Measurements from ENCODE around the gene LEMD1.
"Not testable (repeated sequence)": the region's sequence is repeated elsewhere in the genome, so short reads cannot be mapped to it uniquely, and the experiment has no call there.

The LEMD1 gene

DNA sequence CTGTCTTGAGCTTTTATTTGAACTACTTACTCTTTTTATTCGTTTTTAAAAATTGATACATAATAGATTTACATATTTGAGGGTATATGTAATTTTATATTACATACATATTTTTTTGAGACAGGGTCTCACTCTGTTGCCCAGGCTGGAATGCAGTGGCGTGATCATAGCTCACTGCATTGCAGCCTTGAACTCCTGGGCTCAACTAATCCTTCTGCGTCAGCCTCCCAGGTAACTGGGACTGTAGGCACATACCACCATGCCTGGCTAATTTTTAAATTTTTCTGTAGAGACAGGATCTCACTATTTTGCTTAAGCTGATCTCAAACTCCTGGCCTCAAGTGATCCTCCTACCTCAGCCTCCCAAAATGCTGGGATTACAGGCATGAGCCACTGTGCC is 38.9 kb downstream of the LEMD1 start:
- in situ Hi-C loops (cut with HindIII; ENCODE audit: low sequenced_read_pairs): loop anchor here (5.0 kb wide), 1 partner anchor 106 kb away; no protein-coding TSS in a partner anchor

DNA sequence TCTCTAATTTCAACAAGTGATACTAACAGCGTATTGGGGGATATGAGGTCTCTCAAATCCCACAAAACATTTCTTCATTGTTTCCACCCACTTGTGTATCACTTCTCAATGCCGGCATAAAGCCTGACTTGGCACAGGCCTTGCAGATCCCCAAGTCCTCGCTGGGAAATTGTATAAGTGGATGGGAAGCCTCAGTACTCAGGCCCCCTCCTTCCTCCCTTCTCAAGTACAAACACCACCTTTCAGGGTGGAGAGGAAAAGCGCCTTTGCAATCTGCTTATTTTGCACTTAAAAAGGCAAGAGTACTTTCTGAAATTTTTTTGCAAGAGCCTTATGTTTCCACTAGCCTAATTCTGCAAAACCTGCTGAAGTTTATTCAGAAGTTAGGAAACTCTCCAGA is 39.3 kb downstream of the LEMD1 start:
- in situ Hi-C loops (cut with HindIII; ENCODE audit: low sequenced_read_pairs): loop anchor here (5.0 kb wide), 1 partner anchor 105 kb away; no protein-coding TSS in a partner anchor

DNA sequence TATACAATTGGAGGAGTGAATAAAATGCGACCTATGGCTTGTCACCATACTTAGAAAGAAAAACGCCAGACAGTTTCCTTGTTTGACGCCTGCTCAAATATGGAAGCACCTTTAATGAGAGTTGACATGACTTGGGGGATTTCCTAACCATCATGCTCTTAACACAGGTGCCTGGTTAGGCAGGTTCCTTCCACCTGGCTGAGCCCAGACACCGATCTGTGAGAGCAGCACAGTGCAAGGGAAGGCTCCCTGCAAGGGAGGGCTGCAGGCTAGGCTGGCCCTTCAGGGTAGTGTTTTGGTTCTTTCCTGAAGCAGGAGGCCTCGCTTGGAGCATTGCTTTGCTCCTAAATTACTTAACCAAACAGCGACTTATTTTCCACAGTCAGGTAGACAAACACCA is 40.6 kb downstream of the LEMD1 start:
- in situ Hi-C loops (cut with HindIII; ENCODE audit: low sequenced_read_pairs): loop anchor here (5.0 kb wide), 1 partner anchor 104 kb away; no protein-coding TSS in a partner anchor

DNA sequence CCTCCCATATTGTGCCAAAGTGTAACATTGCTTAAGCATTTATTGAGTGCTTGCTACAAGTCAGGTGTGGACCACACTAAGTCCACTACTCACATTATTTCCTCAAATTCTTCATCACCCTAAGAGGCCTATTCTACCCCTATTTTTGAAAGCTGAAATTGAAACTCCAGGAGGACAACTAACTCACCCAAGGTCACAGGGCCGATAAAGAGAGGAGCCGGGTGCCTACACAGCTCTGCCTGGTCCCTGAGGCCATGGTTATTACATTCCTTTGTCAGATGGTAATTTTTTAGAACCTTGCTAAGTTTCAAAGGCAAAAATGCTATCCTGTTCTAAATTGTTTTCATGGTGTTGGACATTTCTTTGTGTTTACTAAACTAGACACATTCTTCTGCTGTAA is 41.0 kb downstream of the LEMD1 start:
- in situ Hi-C loops (cut with HindIII; ENCODE audit: low sequenced_read_pairs): loop anchor here (5.0 kb wide), 1 partner anchor 104 kb away; no protein-coding TSS in a partner anchor

DNA sequence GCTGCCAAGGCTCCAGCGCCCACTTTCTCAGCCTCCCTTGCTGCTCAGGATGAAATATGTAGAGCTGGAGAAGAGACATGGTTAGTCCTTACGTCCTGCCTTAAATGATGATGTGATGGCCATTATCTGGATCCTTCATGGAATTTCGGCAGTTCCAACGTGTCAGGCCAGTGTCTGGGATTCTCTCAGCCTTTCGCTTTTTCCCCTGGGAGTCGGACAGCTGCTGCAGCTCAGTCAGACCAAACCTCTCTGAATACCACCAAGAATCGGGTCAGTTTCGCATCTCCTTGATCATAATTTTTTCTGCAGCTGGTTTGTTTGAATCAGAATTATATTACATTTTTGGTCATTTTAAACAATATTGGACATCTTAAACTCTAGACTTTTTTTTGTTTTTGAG is 42.8 kb downstream of the LEMD1 start:
- in situ Hi-C loops (cut with HindIII; ENCODE audit: low sequenced_read_pairs): no loop called here

DNA sequence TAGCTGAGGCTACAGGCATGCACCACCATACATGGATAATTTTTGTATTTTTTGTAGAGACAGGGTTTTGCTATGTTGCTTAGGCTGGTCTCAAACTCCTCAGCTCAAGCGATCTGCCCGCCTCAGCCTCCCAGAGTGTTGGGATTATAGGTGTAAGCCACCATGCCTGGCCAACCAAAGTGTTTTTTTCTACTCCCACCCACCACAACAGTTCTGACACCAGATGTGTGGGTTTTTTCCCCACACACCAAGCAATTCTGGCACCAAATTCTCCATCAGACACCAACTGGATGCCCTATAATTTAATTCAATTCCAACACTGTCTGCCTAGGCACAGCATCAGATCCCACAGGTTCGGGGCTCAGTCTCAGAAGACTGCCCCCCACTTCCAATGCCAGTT is 44.5 kb downstream of the LEMD1 start:
- in situ Hi-C loops (cut with HindIII; ENCODE audit: low sequenced_read_pairs): no loop called here

DNA sequence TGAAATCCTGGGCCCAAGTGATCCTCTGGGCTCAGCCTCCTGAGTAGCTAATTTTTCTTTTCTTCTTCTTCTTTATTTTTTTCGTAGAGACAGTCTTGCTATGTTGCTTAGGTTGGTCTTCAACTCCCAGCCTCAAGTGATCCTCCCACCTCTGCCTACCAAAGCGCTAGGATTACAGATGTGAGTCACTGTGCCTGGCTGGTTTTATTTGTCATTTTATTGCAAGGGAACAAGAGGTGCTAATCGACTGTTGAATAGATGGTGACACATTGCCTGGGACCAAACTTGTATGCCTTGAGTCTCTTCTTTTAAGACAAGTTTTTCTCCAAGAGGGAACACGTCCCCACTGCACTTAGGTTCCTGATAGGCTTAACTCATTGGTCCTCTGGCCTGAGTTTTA is 45.1 kb downstream of the LEMD1 start:
- in situ Hi-C loops (cut with HindIII; ENCODE audit: low sequenced_read_pairs): no loop called here

DNA sequence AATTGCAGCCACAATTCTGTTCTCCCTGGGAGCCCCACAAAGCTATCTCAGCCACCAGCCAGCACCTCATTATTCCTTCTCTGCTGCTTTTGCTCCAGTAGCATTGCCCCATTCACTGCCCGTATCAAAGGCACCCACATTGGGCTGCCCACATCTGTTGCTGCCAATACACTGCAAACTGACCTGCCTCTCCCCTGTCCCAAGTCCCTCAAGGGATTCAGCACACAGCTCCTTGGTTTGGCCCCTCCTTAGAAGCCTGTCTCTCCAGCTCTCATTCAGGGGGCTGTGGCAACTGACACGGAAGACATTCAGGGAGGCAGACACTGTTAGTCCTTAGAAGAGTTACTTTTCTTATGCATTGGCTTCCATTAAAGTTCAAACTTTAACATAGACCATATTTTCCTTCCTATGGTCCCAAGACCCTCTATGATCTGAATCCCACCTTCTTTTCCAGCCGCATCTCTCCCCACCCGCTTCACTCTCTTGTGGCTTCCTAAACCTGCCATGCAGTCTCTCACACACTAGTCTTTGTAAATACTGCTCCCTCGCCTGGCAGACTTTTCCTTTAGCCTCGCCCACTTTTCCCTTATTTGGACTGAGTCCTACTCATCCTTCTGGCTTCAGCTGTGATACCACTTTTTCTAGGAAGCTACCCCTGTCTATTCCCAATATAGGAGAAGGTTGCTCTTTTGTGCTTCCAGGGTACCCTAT is 45.9 kb downstream of the LEMD1 start:
- in situ Hi-C loops (cut with HindIII; ENCODE audit: low sequenced_read_pairs): no loop called here

DNA sequence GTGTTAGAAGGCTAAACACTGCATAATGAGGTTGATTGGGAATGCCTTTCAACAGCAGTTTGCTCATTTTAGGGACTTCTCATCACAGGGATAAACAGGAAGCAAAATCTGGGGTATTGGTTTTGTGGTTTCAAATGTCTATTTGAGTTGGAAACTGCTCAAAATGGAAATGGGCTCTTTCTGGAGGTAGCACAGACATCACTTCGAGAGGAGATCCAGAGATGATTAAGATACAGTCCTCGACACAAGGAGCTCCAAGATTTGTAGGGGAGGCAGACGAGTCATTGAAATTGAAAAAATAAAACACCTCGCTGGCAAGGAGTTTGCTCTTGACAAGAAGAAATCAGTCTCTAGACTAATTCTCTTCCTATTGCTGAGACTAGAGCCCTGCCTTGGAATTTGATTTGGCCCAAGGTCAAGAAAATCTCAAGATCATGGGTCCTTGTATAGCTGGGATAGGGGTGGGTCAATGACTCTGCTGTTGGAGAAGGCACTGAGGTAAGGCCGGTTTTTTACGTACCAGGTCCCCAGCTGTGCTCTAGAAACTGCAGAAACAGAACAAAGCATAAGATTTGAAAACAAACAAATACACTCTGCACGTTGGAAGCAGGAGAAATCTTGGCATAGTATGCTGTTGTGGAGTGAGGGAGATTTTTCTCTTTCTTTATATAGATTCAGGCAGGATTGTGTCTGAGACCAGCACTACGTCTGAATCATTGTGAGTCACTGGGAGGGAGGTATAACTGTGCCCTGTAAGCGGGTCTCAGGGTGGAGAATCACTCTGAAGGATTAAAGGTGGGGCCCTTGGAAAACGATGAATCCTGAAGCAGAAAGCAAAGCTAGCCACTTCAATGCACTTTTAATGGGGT is 47.4 kb downstream of the LEMD1 start:
- in situ Hi-C loops (cut with HindIII; ENCODE audit: low sequenced_read_pairs): loop anchor here (5.0 kb wide), 2 partner anchors 53 to 103 kb away; no protein-coding TSS in a partner anchor

DNA sequence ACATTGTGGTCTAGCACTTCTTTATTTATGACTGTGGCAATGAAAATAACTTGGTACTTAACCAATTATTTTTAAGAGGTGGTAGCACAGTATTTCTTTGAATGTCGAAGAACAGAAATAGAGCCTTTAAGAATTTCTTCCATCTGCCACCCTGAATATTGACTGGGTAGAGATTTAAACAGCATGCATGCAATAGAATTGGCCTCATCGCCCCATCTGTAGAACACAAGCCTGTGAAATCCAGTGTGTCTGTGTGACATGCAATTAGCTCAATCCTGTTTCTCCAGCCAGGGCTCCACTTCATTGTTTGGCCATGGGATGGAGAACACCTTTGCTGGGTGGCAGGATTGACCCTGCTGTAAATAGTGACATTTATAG is 48.1 kb downstream of the LEMD1 start:
- in situ Hi-C loops (cut with HindIII; ENCODE audit: low sequenced_read_pairs): loop anchor here (5.0 kb wide), 2 partner anchors 54 to 104 kb away; no protein-coding TSS in a partner anchor

DNA sequence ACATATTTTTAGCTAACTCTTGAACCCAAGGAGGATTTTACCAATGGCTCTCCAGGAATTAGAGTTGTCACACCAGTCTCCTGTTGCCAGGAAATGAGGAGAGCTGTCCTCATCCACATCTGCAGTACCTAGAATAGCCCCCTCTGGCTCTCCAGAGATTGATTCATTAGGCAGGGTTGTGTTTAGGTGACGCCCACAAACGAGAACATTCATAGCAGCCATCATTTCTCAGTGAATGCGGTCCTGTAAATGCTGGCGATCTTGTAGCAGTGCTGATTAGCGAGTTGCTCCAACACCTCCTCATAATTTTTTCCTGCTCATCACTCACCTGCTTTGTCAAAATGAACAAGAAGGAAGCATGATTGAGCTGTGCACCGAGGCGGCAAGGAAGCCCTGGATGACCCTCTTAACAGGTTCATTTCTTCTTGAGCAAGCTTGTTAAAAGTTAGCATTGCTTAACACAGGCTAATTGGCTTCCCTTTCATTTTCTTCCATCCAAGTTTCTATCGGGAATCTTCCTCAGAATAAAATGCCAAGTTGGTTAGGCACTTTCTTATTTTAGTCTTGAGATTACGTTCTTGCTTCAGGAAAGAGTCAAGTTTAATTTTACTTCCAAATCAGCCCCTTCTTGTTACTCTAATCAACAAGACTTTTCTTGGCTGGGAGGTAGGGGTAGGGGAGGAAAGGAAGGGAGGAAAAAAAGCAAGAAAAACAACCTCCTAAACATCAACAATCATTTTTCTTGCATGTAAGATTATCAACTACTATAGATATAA is 48.6 kb downstream of the LEMD1 start:
- in situ Hi-C loops (cut with HindIII; ENCODE audit: low sequenced_read_pairs): loop anchor here (5.0 kb wide), 2 partner anchors 54 to 104 kb away; no protein-coding TSS in a partner anchor

DNA sequence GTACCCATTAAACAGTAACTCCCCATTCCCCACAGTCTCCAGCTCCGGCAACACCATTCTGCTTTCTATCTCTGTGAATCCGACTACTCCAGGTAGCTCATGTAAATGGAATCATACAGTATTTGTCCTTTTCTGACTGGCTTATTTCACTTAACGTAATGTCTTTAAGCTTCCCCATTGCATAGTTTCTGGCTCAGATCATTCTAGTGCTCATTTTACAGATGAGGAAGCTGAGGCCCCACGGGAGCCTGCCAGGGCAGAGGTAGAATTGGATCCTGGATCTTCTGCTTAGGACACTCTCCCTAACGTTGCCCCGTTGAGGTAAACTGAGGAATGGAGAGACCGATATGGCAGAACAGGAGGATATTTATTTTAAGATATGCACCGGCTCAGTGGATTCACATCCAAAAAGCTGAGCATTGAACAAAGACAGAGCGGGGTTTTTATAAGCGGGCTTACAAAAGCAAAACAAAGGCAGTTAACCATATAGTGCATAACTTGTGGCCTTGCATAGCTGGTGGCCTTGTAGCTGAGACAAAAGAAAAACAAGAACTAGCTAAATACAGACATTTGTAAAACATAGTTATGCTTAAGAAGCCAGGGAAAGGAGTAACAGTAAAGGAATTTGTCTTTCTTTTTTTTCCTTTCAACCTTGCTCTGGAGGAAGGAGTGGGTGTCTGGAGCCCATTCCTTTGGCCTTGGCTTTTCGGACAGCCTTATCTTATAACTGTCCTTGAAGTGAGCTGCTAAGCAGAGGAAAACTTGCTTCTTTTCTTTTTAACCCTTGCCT is 49.8 kb downstream of the LEMD1 start:
- in situ Hi-C loops (cut with HindIII; ENCODE audit: low sequenced_read_pairs): loop anchor here (5.0 kb wide), 2 partner anchors 55 to 105 kb away; no protein-coding TSS in a partner anchor

DNA sequence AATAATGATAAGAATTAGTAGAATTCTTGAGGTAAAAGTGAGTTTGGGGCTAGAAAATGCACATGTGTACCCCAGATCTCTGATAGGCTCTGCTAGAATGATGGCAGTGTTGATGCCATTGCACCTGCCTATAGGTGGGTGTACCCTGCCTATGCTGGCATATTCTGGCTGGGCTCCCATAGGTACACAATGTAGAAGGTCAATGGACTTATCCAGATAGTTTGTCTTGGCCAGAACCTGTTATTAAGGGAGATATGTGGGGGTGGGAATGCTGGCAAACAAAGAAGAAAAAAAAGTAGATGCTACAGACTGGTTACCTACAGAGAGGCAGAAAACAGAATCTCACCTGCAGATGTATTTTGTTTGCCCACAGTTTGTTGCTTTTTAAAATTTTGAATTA is 51.1 kb downstream of the LEMD1 start:
- in situ Hi-C loops (cut with HindIII; ENCODE audit: low sequenced_read_pairs): loop anchor here (5.0 kb wide), 2 partner anchors 57 to 107 kb away; no protein-coding TSS in a partner anchor

DNA sequence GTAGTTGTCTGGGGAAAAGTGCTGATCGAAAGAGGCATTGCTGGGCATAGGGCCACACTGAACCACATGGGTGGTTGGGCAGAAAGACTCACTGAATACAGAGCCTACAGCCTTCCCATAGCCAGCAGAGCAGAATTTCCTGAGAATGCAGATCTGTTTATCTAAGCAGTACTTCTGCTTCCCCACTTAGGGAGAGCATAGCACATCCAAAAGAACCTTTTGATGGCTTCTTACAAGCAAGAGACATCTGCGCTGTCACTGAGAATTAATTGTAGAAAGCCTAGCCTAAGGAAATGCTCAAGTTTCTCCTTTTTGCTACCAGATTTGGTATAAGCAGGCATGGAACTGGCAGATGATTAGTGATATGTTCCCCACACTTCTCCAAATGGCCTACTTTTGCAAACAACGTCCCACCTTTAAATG is 52.1 kb downstream of the LEMD1 start:
- in situ Hi-C loops (cut with HindIII; ENCODE audit: low sequenced_read_pairs): loop anchor here (5.0 kb wide), 2 partner anchors 58 to 108 kb away; no protein-coding TSS in a partner anchor

DNA sequence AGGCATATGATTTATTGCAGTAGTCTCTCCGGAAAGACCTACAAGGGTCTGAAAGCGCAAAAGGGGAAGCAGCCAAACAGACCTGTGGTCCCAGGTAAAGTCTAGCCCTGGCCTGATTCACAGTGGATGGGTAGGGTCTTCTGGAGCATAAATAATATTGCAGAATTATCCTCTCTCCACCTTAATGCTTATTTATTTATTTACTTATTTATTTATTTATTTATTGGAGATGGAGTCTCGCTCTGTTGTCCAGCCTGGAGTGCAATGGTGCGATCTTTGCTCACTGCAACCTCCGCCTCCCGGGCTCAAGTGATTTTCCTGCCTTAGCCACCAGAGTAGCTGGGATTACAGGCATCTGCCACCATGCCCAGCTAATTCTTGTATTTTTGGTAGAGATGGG is 53.4 kb downstream of the LEMD1 start:
- in situ Hi-C loops (cut with HindIII; ENCODE audit: low sequenced_read_pairs): no loop called here

DNA sequence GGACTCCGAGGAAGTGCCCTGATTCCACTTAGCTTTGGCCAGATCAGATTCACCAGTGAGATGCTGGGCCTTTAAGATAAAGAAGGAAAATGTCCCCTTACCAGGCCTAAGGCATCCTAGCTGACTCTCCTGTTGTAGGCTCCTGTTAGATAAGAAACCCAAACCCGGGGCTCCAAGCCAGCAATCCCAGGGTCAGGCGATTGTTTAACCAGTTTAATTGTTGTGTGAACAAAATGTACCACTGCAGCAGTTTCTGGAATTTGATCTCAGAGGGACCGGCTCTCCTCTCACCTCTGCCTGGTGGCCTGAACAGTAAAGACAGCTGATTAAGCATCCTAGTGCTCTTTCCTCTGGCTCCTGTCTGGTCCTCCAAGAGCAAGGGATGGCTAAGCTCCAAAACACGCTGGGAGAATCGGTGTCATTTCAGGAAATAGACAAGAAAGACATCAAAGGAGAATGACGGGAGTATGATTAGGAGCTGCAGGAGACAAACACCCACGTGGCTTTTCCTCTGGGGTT is 55.9 kb downstream of the LEMD1 start:
- in situ Hi-C loops (cut with HindIII; ENCODE audit: low sequenced_read_pairs): no loop called here

DNA sequence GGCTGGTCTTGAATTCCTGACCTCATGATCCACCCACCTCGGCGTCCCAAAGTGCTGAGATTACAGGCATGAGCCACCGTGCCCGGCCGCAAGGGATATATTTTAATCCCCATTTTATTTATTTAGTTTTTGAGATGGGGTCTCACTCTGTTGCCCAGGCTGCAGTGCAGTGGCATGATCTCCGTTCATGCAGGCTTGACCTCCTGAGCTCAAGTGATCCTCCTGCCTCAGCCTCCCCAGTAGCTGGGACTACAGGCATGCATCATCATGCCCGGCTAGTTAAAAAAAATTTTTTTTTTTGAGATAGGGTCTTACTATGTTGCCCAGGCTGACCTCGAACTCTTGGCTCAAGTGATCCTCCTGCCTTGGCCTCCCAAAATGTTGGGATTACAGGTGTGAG is 56.8 kb downstream of the LEMD1 start:
- in situ Hi-C loops (cut with HindIII; ENCODE audit: low sequenced_read_pairs): not testable (repeated sequence)

DNA sequence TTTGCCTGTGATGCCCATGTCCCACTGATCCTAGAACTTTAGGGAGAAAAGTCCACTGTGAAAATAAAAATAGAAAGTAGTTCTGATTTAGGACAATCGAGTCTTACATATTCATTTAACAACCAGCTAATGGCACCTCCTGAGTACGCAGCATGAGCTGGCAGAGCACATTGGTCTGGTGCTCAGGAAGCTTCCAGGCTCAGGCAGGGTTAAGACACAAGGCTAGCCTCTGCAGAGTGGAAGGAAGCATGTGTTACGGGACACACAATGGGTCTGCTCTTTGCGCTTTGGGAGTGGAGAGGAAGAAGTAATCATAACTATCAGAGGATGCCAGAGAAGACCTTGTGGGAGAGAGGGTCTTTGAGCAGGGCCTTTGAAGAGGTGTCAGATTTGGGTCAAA is 61.0 kb downstream of the LEMD1 start:
- in situ Hi-C loops (cut with HindIII; ENCODE audit: low sequenced_read_pairs): no loop called here

DNA sequence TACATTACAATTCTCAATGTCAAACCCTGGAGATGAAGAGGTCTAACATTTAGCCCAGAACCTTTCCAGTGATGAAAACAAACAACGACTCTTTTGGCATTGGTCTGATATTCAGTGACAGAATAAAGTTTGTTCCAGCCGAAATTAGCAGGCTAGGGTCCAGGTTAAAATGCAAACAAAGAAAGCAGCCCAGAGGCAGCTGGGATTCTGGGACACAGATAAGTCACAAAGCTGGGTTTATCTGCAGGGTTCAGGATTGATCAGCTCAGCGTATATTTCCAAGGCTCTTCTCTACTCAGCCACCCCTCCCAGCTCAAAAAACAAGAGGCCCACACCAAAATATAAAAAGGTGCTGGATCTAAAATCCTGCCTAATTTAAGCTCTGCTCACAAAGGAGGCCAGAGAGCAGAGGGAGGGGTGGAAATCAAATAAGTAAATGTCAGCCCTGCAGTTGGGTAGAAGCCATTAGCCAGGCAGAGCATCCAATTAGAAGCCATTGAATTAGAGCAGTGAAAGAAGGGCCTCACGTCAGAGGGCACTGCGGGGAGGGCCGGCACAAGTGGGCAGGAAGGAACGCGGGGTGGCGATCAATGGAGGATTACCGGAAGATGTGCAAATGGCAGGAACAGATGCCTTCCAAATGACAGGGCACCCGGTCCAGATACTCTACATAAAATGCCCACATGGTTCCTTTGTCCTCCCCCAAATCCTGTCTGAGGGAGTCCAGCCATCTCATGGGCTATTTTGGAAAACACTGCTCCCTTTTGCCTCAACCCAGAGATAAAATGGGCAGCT is 61.9 kb downstream of the LEMD1 start:
- in situ Hi-C loops (cut with HindIII; ENCODE audit: low sequenced_read_pairs): no loop called here

Measured in endothelial cell of hepatic sinusoid (primary cell).